ENCODE results near the gene QSOX2.

QSOX2 gene

GRCh38 chr9:136244969-136245218 lies 718 bp downstream of the QSOX2 start:
- no peaks in the 10 kb centered on the region for H3K36me3 ChIP-seq (ENCODE audit: insufficient read depth, low read length)
- no peak overlapping the region for H3K27ac ChIP-seq (ENCODE audit: low read depth, low read length)
- no peaks in the 10 kb centered on the region for H3K9me3 ChIP-seq (ENCODE audit: low read length)
- H3K9ac ChIP-seq (ENCODE audit: low read length): peak overlapping the region; percentile 64
- H3K4me1 ChIP-seq (ENCODE audit: insufficient read depth, low read length): peaks cover 17% of the 10 kb centered on the region
- peak overlapping the region; percentile 60 for H3K4me3 ChIP-seq (ENCODE audit: low read depth in 1 of 2, low read length in 2 of 2)
- no peaks in the 10 kb centered on the region for H3K27me3 ChIP-seq (ENCODE audit: control insufficient read depth in 1 of 2, insufficient read depth in 2 of 2, low read length in 2 of 2)

- Histone ChIP-seq H3K4me1 (ENCODE audit: insufficient read depth, low read length) (peaks cover 17% of the 10 kb centered on the region), H3K4me3 (ENCODE audit: low read depth in 1 of 2, low read length in 2 of 2) (peak overlapping the region; percentile 60), H3K27me3 (ENCODE audit: control insufficient read depth in 1 of 2, insufficient read depth in 2 of 2, low read length in 2 of 2) (no peaks in the 10 kb centered on the region), H3K9me3 (ENCODE audit: low read length) (no peaks in the 10 kb centered on the region), H3K27ac (ENCODE audit: low read depth, low read length) (no peak overlapping the region), H3K9ac (ENCODE audit: low read length) (peak overlapping the region; percentile 64), H3K36me3 (ENCODE audit: insufficient read depth, low read length) (no peaks in the 10 kb centered on the region)
These were observed 1.3 kb downstream of the QSOX2 start for GRCh38 chr9:136244122-136244968.

DNA sequence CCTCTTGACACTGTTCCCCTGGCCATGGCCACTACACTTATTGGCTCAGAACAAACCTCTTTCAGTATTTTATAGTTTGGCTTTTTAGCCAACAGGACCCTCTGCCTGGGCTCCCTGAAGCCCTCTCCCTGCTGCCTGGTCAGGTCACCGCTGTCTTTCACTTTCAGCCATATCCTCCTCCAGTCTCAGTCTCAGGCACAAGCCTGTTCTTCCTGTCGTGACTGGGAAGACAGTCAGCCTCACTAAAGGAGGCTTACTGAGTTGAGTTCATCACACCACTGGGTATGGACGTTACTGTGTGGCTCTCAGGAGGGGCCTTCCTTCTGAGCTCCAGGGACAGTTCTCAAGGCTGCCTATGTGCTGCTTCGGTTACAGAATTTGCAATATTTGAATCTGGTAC lies 2.0 kb downstream of the QSOX2 start:
- Histone ChIP-seq H3K27me3 (ENCODE audit: control insufficient read depth in 1 of 2, insufficient read depth in 2 of 2, low read length in 2 of 2) (no peaks in the 10 kb centered on the region), H3K4me3 (ENCODE audit: low read depth in 1 of 2, low read length in 2 of 2) (no peak overlapping the region), H3K9me3 (ENCODE audit: low read length) (no peaks in the 10 kb centered on the region), H3K4me1 (ENCODE audit: insufficient read depth, low read length) (peaks cover 17% of the 10 kb centered on the region), H3K36me3 (ENCODE audit: insufficient read depth, low read length) (no peaks in the 10 kb centered on the region), H3K9ac (ENCODE audit: low read length) (no peak overlapping the region), H3K27ac (ENCODE audit: low read depth, low read length) (no peak overlapping the region)

DNA sequence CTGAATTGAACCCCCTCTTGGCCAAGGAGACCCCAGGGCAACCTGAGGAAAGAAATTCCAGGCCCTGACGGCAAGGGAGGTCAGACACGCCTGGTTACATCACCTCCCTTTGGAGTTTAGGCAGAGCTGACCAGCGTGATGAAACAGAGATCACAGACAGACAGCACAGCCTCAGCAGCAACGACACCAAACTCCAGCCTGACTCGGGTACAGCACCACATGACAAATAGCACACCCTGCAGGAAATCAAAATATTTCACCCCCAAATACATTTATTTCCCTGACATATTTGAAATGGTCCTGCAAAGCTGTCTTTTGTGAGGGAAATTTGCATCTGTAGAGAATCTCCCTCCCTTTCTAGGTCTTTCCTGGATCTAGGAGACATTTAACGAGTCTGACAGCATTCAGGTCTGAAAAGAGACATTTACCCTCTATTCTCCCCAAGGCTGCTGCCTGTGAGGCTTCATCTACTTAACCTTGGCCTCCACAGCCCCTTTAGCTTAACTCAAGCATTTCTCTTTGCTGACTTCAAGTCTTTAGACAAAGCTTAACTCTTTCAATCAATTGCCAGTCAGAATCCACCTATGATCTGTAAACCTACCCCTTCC lies 2.6 kb downstream of the QSOX2 start:
- no peak overlapping the region for H3K27ac ChIP-seq (ENCODE audit: low read depth, low read length)
- no peak overlapping the region for H3K4me3 ChIP-seq (ENCODE audit: low read depth in 1 of 2, low read length in 2 of 2)
- H3K9ac ChIP-seq (ENCODE audit: low read length): no peak overlapping the region
- H3K4me1 ChIP-seq (ENCODE audit: insufficient read depth, low read length): peaks cover 17% of the 10 kb centered on the region
- no peaks in the 10 kb centered on the region for H3K27me3 ChIP-seq (ENCODE audit: control insufficient read depth in 1 of 2, insufficient read depth in 2 of 2, low read length in 2 of 2)
- H3K36me3 ChIP-seq (ENCODE audit: insufficient read depth, low read length): no peaks in the 10 kb centered on the region
- no peaks in the 10 kb centered on the region for H3K9me3 ChIP-seq (ENCODE audit: low read length)

GRCh38 chr9:136242248-136242647 lies 3.4 kb downstream of the QSOX2 start:
- H3K9me3 ChIP-seq (ENCODE audit: low read length): no peaks in the 10 kb centered on the region
- no peak overlapping the region for H3K9ac ChIP-seq (ENCODE audit: low read length)
- H3K4me1 ChIP-seq (ENCODE audit: insufficient read depth, low read length): peaks cover 17% of the 10 kb centered on the region
- H3K4me3 ChIP-seq (ENCODE audit: low read depth in 1 of 2, low read length in 2 of 2): no peak overlapping the region
- H3K27ac ChIP-seq (ENCODE audit: low read depth, low read length): no peak overlapping the region
- no peaks in the 10 kb centered on the region for H3K36me3 ChIP-seq (ENCODE audit: insufficient read depth, low read length)
- no peaks in the 10 kb centered on the region for H3K27me3 ChIP-seq (ENCODE audit: control insufficient read depth in 1 of 2, insufficient read depth in 2 of 2, low read length in 2 of 2)

GRCh38 chr9:136241542-136241941 lies 4.1 kb downstream of the QSOX2 start:
- H3K9ac ChIP-seq (ENCODE audit: low read length): no peak overlapping the region
- H3K4me1 ChIP-seq (ENCODE audit: insufficient read depth, low read length): peaks cover 17% of the 10 kb centered on the region
- no peaks in the 10 kb centered on the region for H3K27me3 ChIP-seq (ENCODE audit: control insufficient read depth in 1 of 2, insufficient read depth in 2 of 2, low read length in 2 of 2)
- no peaks in the 10 kb centered on the region for H3K9me3 ChIP-seq (ENCODE audit: low read length)
- no peak overlapping the region for H3K4me3 ChIP-seq (ENCODE audit: low read depth in 1 of 2, low read length in 2 of 2)
- H3K27ac ChIP-seq (ENCODE audit: low read depth, low read length): no peak overlapping the region
- H3K36me3 ChIP-seq (ENCODE audit: insufficient read depth, low read length): no peaks in the 10 kb centered on the region

GRCh38 chr9:136240941-136241340 lies 4.7 kb downstream of the QSOX2 start:
- no peak overlapping the region for H3K4me3 ChIP-seq (ENCODE audit: low read depth in 1 of 2, low read length in 2 of 2)
- H3K36me3 ChIP-seq (ENCODE audit: insufficient read depth, low read length): no peaks in the 10 kb centered on the region
- H3K27ac ChIP-seq (ENCODE audit: low read depth, low read length): no peak overlapping the region
- H3K4me1 ChIP-seq (ENCODE audit: insufficient read depth, low read length): peaks cover 13% of the 10 kb centered on the region
- no peaks in the 10 kb centered on the region for H3K9me3 ChIP-seq (ENCODE audit: low read length)
- no peaks in the 10 kb centered on the region for H3K27me3 ChIP-seq (ENCODE audit: control insufficient read depth in 1 of 2, insufficient read depth in 2 of 2, low read length in 2 of 2)
- no peak overlapping the region for H3K9ac ChIP-seq (ENCODE audit: low read length)

GRCh38 chr9:136239983-136240330 lies 5.7 kb downstream of the QSOX2 start:
- Histone ChIP-seq H3K9me3 (ENCODE audit: low read length) (no peaks in the 10 kb centered on the region), H3K27me3 (ENCODE audit: control insufficient read depth in 1 of 2, insufficient read depth in 2 of 2, low read length in 2 of 2) (no peaks in the 10 kb centered on the region), H3K4me3 (ENCODE audit: low read depth in 1 of 2, low read length in 2 of 2) (no peak overlapping the region), H3K9ac (ENCODE audit: low read length) (no peak overlapping the region), H3K36me3 (ENCODE audit: insufficient read depth, low read length) (peaks cover 5% of the 10 kb centered on the region), H3K27ac (ENCODE audit: low read depth, low read length) (no peak overlapping the region), H3K4me1 (ENCODE audit: insufficient read depth, low read length) (peaks cover 11% of the 10 kb centered on the region)

DNA sequence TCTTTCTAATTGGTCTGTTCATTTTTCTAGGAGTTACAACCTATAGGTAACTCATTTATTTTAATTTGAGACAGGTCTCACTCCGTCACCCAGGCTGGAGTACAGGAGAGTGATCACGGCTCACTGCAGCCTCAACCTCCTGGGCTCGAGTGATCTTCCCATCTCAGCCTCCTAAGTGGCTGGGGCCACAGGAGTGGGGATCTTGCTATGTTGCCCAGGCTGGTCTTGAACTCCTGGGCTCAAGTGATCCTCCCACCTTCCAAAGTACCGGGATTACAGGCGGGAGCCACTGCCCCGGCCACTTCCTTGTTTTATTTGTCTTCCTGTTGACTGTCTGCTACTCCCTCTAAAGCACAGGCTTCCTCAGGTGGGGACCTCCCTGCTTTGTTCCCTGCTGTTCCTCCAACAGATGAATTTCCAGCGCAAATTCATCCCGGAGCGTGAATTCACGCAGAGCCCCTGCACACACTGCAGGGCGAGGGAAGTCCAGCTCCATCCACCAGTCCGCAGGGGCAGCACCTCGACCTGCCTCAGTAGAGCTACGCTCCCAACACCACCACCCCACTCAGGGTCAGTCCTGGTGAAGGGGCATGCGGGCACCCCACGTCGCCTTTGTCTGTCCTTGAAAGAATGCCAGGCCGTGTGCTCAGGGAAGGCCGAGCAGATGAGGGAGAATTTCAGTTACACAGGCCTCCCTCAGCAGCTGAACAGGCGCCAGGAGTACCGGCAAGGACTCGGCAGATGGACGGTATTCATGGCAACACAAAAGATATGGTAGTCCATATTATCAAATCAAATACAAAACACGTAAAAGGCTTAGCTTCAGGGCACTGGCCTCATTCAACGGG lies 6.3 kb downstream of the QSOX2 start:
- Histone ChIP-seq H3K4me3 (ENCODE audit: low read depth in 1 of 2, low read length in 2 of 2) (no peak overlapping the region), H3K27ac (ENCODE audit: low read depth, low read length) (no peak overlapping the region), H3K9ac (ENCODE audit: low read length) (no peak overlapping the region), H3K27me3 (ENCODE audit: control insufficient read depth in 1 of 2, insufficient read depth in 2 of 2, low read length in 2 of 2) (no peaks in the 10 kb centered on the region), H3K36me3 (ENCODE audit: insufficient read depth, low read length) (peaks cover 5% of the 10 kb centered on the region), H3K9me3 (ENCODE audit: low read length) (no peaks in the 10 kb centered on the region), H3K4me1 (ENCODE audit: insufficient read depth, low read length) (peaks cover 5% of the 10 kb centered on the region)

- no peaks in the 10 kb centered on the region for H3K27me3 ChIP-seq (ENCODE audit: control insufficient read depth in 1 of 2, insufficient read depth in 2 of 2, low read length in 2 of 2)
- H3K27ac ChIP-seq (ENCODE audit: low read depth, low read length): no peak overlapping the region
- peaks cover 5% of the 10 kb centered on the region for H3K36me3 ChIP-seq (ENCODE audit: insufficient read depth, low read length)
- no peaks in the 10 kb centered on the region for H3K9me3 ChIP-seq (ENCODE audit: low read length)
- no peak overlapping the region for H3K9ac ChIP-seq (ENCODE audit: low read length)
- H3K4me1 ChIP-seq (ENCODE audit: insufficient read depth, low read length): no peaks in the 10 kb centered on the region
- H3K4me3 ChIP-seq (ENCODE audit: low read depth in 1 of 2, low read length in 2 of 2): no peak overlapping the region
These were observed 7.3 kb downstream of the QSOX2 start for GRCh38 chr9:136238342-136238732.

- peaks cover 5% of the 10 kb centered on the region for H3K36me3 ChIP-seq (ENCODE audit: insufficient read depth, low read length)
- no peaks in the 10 kb centered on the region for H3K4me1 ChIP-seq (ENCODE audit: insufficient read depth, low read length)
- H3K4me3 ChIP-seq (ENCODE audit: low read depth in 1 of 2, low read length in 2 of 2): no peak overlapping the region
- no peaks in the 10 kb centered on the region for H3K9me3 ChIP-seq (ENCODE audit: low read length)
- no peaks in the 10 kb centered on the region for H3K27me3 ChIP-seq (ENCODE audit: control insufficient read depth in 1 of 2, insufficient read depth in 2 of 2, low read length in 2 of 2)
- no peak overlapping the region for H3K9ac ChIP-seq (ENCODE audit: low read length)
- no peak overlapping the region for H3K27ac ChIP-seq (ENCODE audit: low read depth, low read length)
These were observed 7.9 kb downstream of the QSOX2 start for GRCh38 chr9:136237486-136238341.

Data from muscle layer of colon (tissue), 2 donors.